Keratinocyte (primary cell): ENCODE results near the gene MRPL32. TPM values are rescaled to one million over a fixed set of nuclear protein-coding genes. Genes with fewer than 3 reads are reported as not detected.

Source experiments
- DNase-seq: peaks from one replicate; pipeline ENCODE4 v3.0.0-alpha.2; 2011; ENCODE audit warnings: low read depth, missing footprints, low spot score
- FAIRE-seq: peaks from 2 replicates; lab custom pipeline; 2011; peaks lifted over from hg19 to GRCh38; lab: Jason Lieb, UNC
- H2AFZ ChIP-seq: 2 replicates; pipeline ENCODE4 v1.6.0; 2012; ENCODE audit warnings: low read length, control low read depth, inconsistent platforms; ENCODE audit not compliant: control insufficient read depth
- H3K27ac ChIP-seq: 2 replicates; pipeline ENCODE4 v1.5.1; 2011; ENCODE audit warnings: low read length; ENCODE audit not compliant: control insufficient read depth, insufficient read depth
- H3K27me3 ChIP-seq: 3 replicates; pipeline ENCODE4 v1.6.0; 2011; ENCODE audit warnings: low read length; ENCODE audit not compliant: control insufficient read depth, insufficient read depth; ENCODE audit errors: extremely low read depth
- H3K36me3 ChIP-seq, 2 experiments: 2 replicates in 1 of 2; 3 replicates in 1 of 2; pipeline ENCODE4 v1.5.1; 2011; ENCODE audit warnings: low read length in 2 of 2, mild to moderate bottlenecking in 1 of 2; ENCODE audit not compliant: control insufficient read depth in 2 of 2, insufficient read depth in 2 of 2; ENCODE audit errors: extremely low read depth in 1 of 2
- H3K4me1 ChIP-seq: 3 replicates; pipeline ENCODE4 v1.5.1; 2011; ENCODE audit warnings: low read length; ENCODE audit not compliant: control insufficient read depth, insufficient read depth; ENCODE audit errors: extremely low read depth
- H3K4me2 ChIP-seq: 3 replicates; pipeline ENCODE4 v1.6.0; 2011; ENCODE audit warnings: low read depth, low read length; ENCODE audit not compliant: control insufficient read depth, insufficient read depth; ENCODE audit errors: extremely low read depth
- H3K4me3 ChIP-seq, 3 experiments: fragments of 200-600 bp in 1 of 3; sonication (generic) in 1 of 3; 2 replicates in 2 of 3; 3 replicates in 1 of 3; pipeline ENCODE4 v1.5.1; 2011 to 2016; ENCODE audit warnings: low read length in 3 of 3, mild to moderate bottlenecking in 3 of 3, control low read depth in 2 of 3, inconsistent platforms in 1 of 3, low read depth in 1 of 3, mixed read lengths in 1 of 3, mixed run types in 1 of 3, moderate library complexity in 1 of 3; ENCODE audit not compliant: control insufficient read depth in 2 of 3, insufficient read depth in 2 of 3; ENCODE audit errors: extremely low read depth in 1 of 3
- H3K79me2 ChIP-seq: 2 replicates; pipeline ENCODE4 v1.6.0; 2012; ENCODE audit warnings: low read length; ENCODE audit not compliant: control insufficient read depth, insufficient read depth
- H3K9ac ChIP-seq: 3 replicates; pipeline ENCODE4 v1.6.0; 2011; ENCODE audit warnings: low read length; ENCODE audit not compliant: control insufficient read depth, insufficient read depth; ENCODE audit errors: extremely low read depth
- H3K9me1 ChIP-seq: 3 replicates; pipeline ENCODE4 v1.6.0; 2011; ENCODE audit warnings: low read length; ENCODE audit not compliant: control insufficient read depth, insufficient read depth; ENCODE audit errors: extremely low read depth
- H3K9me3 ChIP-seq: 2 replicates; pipeline ENCODE4 v1.5.1; 2012; ENCODE audit warnings: low read depth, low read length; ENCODE audit not compliant: control insufficient read depth
- H4K20me1 ChIP-seq: 3 replicates; pipeline ENCODE4 v1.6.0; 2011; ENCODE audit warnings: low read length; ENCODE audit not compliant: control insufficient read depth, insufficient read depth; ENCODE audit errors: extremely low read depth
- CTCF ChIP-seq, 3 experiments: IDR thresholded peaks in 1 of 3; conservative IDR thresholded peaks in 1 of 3; optimal IDR thresholded peaks in 1 of 3; 2 replicates in 2 of 3; 3 replicates in 1 of 3; pipeline versions ENCODE3 to v1.5.1; 2011; ENCODE audit warnings: low read length in 3 of 3, mild to moderate bottlenecking in 3 of 3, moderate library complexity in 2 of 3, control low read depth in 1 of 3, inconsistent platforms in 1 of 3; ENCODE audit not compliant: insufficient read depth in 2 of 3; ENCODE audit errors: extremely low read depth in 1 of 3
- EZH2 ChIP-seq: IDR thresholded peaks from one replicate; pipeline ENCODE4 v1.6.1; 2012; ENCODE audit warnings: inconsistent platforms, mild to moderate bottlenecking, low read length, moderate library complexity
- dilution Hi-C: fragments of 300-500 bp; cut with MboI; formaldehyde crosslinking; loops from one replicate; pipeline ENCODE4 v1.7.0; 2020; ENCODE audit warnings: low sequenced_read_pairs; ENCODE audit not compliant: extremely low pct_ligation_motif_present
- polyA plus RNA-seq, 5 experiments: library from polyadenylated mRNA; depleted of rRNA in 3 of 5; stranded (reverse) in 3 of 5; stranded (forward) in 1 of 5; unstranded in 1 of 5; fragments of >200 nt; gene quantifications; 1 replicate in 1 of 5; 2 replicates in 3 of 5; 3 replicates in 1 of 5; pipeline versions ENCODE4 v1.2.1 to v1.2.3, GENCODE V29; 2011 to 2012; ENCODE audit warnings: missing spikeins in 2 of 5, low read depth in 1 of 5, low replicate concordance in 1 of 5

The MRPL32 gene
- polyA plus RNA-seq, 1 donor (not counting 4 experiments of a cell fraction or from before 2014, with no cell fraction given) = 86.1 TPM

- no peaks in the 10 kb centered on the region for H3K9me3 ChIP-seq
- TF ChIP-seq CTCF (optimal IDR thresholded peaks at IDR 0.05 in 1 of 3, IDR thresholded peaks at IDR 0.05 in 1 of 3, conservative IDR thresholded peaks at IDR 0.05 in 1 of 3; ENCODE audit: extremely low read depth in 1 of 3, insufficient read depth in 2 of 3, low read length in 3 of 3) = no peak
- no peak for TF ChIP-seq EZH2
- H3K36me3 ChIP-seq = peaks cover 7 to 33% of the 10 kb centered on the region in 2 experiments
- dilution Hi-C loops = no loop called here
- H3K27ac ChIP-seq = no peak overlapping the region
- DNase-seq = no peak
- no peak overlapping the region for H3K9ac ChIP-seq
- H2AFZ ChIP-seq = no peak overlapping the region
- H3K4me1 ChIP-seq = peaks cover 21% of the 10 kb centered on the region
- no peaks in the 10 kb centered on the region for H3K27me3 ChIP-seq
- H3K9me1 ChIP-seq = no peaks in the 10 kb centered on the region
- H3K4me3 ChIP-seq = no peak overlapping the region
- H4K20me1 ChIP-seq = no peaks in the 10 kb centered on the region
- H3K79me2 ChIP-seq = peaks cover 39% of the 10 kb centered on the region
- H3K4me2 ChIP-seq = no peak overlapping the region
- FAIRE-seq = no peak
Measured at GRCh38 chr7:42924223-42924838, 7.8 kb upstream of the MRPL32 start.

GRCh38 chr7:42925630-42926029, 6.5 kb upstream of the MRPL32 start:
- peaks cover 34% of the 10 kb centered on the region for H3K4me1 ChIP-seq
- H3K4me2 ChIP-seq = peak overlapping the region; percentile 56
- H3K9me3 ChIP-seq = no peaks in the 10 kb centered on the region
- dilution Hi-C loops = no loop called here
- no peaks in the 10 kb centered on the region for H3K27me3 ChIP-seq
- H3K9me1 ChIP-seq = no peaks in the 10 kb centered on the region
- peaks cover 52% of the 10 kb centered on the region for H3K79me2 ChIP-seq
- H2AFZ ChIP-seq = no peak overlapping the region
- FAIRE-seq = peak; percentile 84
- no peak for DNase-seq
- no peak for TF ChIP-seq CTCF (optimal IDR thresholded peaks at IDR 0.05 in 1 of 3, IDR thresholded peaks at IDR 0.05 in 1 of 3, conservative IDR thresholded peaks at IDR 0.05 in 1 of 3; ENCODE audit: extremely low read depth in 1 of 3, insufficient read depth in 2 of 3, low read length in 3 of 3)
- no peak for TF ChIP-seq EZH2
- no peaks in the 10 kb centered on the region for H4K20me1 ChIP-seq
- peaks cover 7 to 26% of the 10 kb centered on the region in 2 experiments for H3K36me3 ChIP-seq
- peak overlapping the region in 1 of 3 experiments; percentile 22 for H3K4me3 ChIP-seq
- peak overlapping the region; percentile 29 for H3K27ac ChIP-seq
- H3K9ac ChIP-seq = no peak overlapping the region
